Neural progenitor cell (in vitro differentiated cells): ENCODE data around the gene RIC3. TPM values are rescaled to one million over a fixed set of nuclear protein-coding genes. Genes with fewer than 3 reads are reported as not detected.

ENCODE experiments used
- DNase-seq: peaks from one replicate; pipeline ENCODE4 v3.0.0-alpha.2; 2016; ENCODE audit warnings: low spot score
- H2AFZ ChIP-seq: fragments of 200-600 bp; sonication (generic); replicated peaks from 2 replicates; pipeline ENCODE4 v1.6.1; 2016; ENCODE audit warnings: antibody characterized with exemption
- H3F3A ChIP-seq: fragments of 200-600 bp; sonication (generic); 2 replicates; pipeline ENCODE4 v1.6.1; 2016; ENCODE audit warnings: antibody characterized with exemption, low read depth
- H3K27ac ChIP-seq: fragments of 200-600 bp; sonication (generic); 2 replicates; pipeline ENCODE4 v1.5.1; 2016; ENCODE audit warnings: mild to moderate bottlenecking
- H3K27me3 ChIP-seq: fragments of 200-600 bp; sonication (generic); 2 replicates; pipeline ENCODE4 v1.6.1; 2016; ENCODE audit warnings: mild to moderate bottlenecking, moderate library complexity
- H3K36me3 ChIP-seq: fragments of 200-600 bp; sonication (generic); 2 replicates; pipeline ENCODE4 v1.5.1; 2016
- H3K4me1 ChIP-seq: fragments of 200-600 bp; sonication (generic); 2 replicates; pipeline ENCODE4 v1.6.1; 2016; ENCODE audit warnings: mixed run types
- H3K4me2 ChIP-seq: fragments of 200-600 bp; sonication (generic); 2 replicates; pipeline ENCODE4 v1.6.1; 2016
- H3K4me3 ChIP-seq: fragments of 200-600 bp; sonication (generic); 2 replicates; pipeline ENCODE4 v1.5.1; 2016
- H3K79me2 ChIP-seq: fragments of 200-600 bp; sonication (generic); 2 replicates; pipeline ENCODE4 v1.6.1; 2016; ENCODE audit warnings: low read depth
- H3K9ac ChIP-seq: fragments of 200-600 bp; sonication (generic); 2 replicates; pipeline ENCODE4 v1.6.1; 2016
- H3K9me3 ChIP-seq: fragments of 200-600 bp; sonication (generic); 2 replicates; pipeline ENCODE4 v1.5.1; 2016; ENCODE audit warnings: low read depth
- H4K20me1 ChIP-seq: fragments of 200-600 bp; sonication (generic); 2 replicates; pipeline ENCODE4 v1.6.1; 2016; ENCODE audit warnings: low read depth
- H3K27ac Mint-ChIP-seq: 3 replicates; pipeline ENCODE4 v1.8.0; 2021; ENCODE audit warnings: mixed read lengths
- H3K27me3 Mint-ChIP-seq: 2 replicates; pipeline ENCODE4 v1.8.0; 2022; ENCODE audit warnings: low read depth, mild to moderate bottlenecking, inconsistent platforms, moderate library complexity, mixed read lengths; ENCODE audit not compliant: insufficient read depth
- H3K36me3 Mint-ChIP-seq: 3 replicates; pipeline ENCODE4 v1.8.0; 2021; ENCODE audit warnings: mixed read lengths
- H3K4me1 Mint-ChIP-seq: 3 replicates; pipeline ENCODE4 v1.8.0; 2021; ENCODE audit warnings: mixed read lengths
- H3K4me3 Mint-ChIP-seq: 3 replicates; pipeline ENCODE4 v1.8.0; 2021; ENCODE audit warnings: mild to moderate bottlenecking, moderate library complexity, mixed read lengths
- H3K9me3 Mint-ChIP-seq: 3 replicates; pipeline ENCODE4 v1.8.0; 2020; ENCODE audit warnings: mixed read lengths
- CTCF ChIP-seq: fragments of 200-600 bp; sonication (generic); IDR thresholded peaks from 2 replicates; pipeline ENCODE4 v1.5.1; 2017; ENCODE audit warnings: antibody characterized with exemption, mild to moderate bottlenecking
- EZH2 ChIP-seq: fragments of 200-600 bp; sonication (generic); IDR thresholded peaks from 2 replicates; pipeline ENCODE4 v1.6.1; 2017; ENCODE audit warnings: antibody characterized with exemption, mild to moderate bottlenecking, moderate library complexity
- EZH2phosphoT487 ChIP-seq: fragments of 200-600 bp; sonication (generic); IDR thresholded peaks from 2 replicates; pipeline ENCODE4 v1.6.1; 2017; ENCODE audit warnings: antibody characterized with exemption
- total RNA-seq: library from RNA; depleted of rRNA; stranded (reverse); fragments of >200 nt; gene quantifications from 2 replicates; pipeline ENCODE4 v1.2.3, GENCODE V29; 2015; ENCODE audit warnings: low replicate concordance

RIC3 gene
- total RNA-seq, 1 donor from 2014 or later, result 33.7 TPM

GRCh38 chr11:8098361-8098760 lies 70.5 kb downstream of the RIC3 start:
- H3K27me3 ChIP-seq, result no peaks in the 10 kb centered on the region
- no peaks in the 10 kb centered on the region for H3K79me2 ChIP-seq
- Mint-ChIP-seq H3K27me3 (peaks cover 7% of the 10 kb centered on the region), H3K9me3 (no peaks in the 10 kb centered on the region), H3K36me3 (peaks cover 17% of the 10 kb centered on the region), H3K4me3 (no peak overlapping the region), H3K27ac (no peak overlapping the region), H3K4me1 (no peaks in the 10 kb centered on the region)
- H3K27ac ChIP-seq, result no peak overlapping the region
- no peak overlapping the region for H3K4me2 ChIP-seq
- H3K9ac ChIP-seq, result no peak overlapping the region
- H2AFZ ChIP-seq, result no peak overlapping the region
- no peak for DNase-seq
- H3K4me3 ChIP-seq, result no peak overlapping the region
- H4K20me1 ChIP-seq, result no peaks in the 10 kb centered on the region
- H3F3A ChIP-seq, result no peaks in the 10 kb centered on the region
- H3K9me3 ChIP-seq, result no peaks in the 10 kb centered on the region
- H3K4me1 ChIP-seq, result no peaks in the 10 kb centered on the region
- H3K36me3 ChIP-seq, result no peaks in the 10 kb centered on the region
- TF ChIP-seq EZH2 (no peak), CTCF (no peak), EZH2phosphoT487 (no peak)

DNA sequence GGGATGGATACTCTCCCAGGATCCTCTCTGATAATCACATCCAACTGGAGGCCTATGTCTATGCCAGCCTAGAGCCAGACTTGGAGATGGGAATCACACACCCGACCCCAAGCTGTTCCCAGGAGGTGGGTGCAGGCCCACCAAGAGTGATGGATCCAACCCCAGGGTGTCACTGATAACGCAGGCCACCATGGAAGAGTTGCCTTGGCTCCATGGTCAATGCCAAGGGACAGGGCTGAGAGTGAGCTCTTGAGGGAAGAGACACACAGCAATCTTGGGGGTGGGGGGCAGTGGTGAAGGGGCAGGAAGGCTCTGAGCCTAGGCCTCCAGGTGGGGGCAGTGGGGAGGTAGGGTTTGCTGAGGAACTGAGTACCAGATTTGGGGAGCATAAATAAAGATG lies 70.9 kb downstream of the RIC3 start:
- H3K4me3 ChIP-seq, result no peak overlapping the region

DNA sequence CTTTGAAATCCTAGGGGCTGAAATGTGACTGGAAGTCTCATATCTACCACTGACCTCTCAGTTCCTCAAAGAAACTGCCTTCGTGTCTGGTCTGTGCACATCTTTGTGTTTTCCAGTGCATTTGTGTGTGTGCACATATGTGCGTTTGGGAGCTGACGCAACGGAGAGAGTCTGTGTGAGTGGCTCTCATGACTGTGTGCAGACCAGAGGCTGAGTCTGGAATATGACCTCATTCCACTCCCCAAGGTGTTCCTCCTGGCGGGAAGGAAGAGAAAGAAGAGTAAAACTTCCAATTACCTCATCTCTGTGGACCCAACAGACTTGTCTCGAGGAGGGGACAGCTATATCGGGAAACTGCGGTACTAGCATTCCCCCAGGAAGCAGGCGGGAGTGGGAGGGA lies 71.4 kb downstream of the RIC3 start:
- no peak overlapping the region for H3K27ac ChIP-seq
- H3K79me2 ChIP-seq, result no peaks in the 10 kb centered on the region
- H3K27me3 Mint-ChIP-seq, result peaks cover 10% of the 10 kb centered on the region
- no peak overlapping the region for H3K4me3 ChIP-seq
- DNase-seq, result no peak
- no peak overlapping the region for H3K9ac ChIP-seq
- H3K27ac Mint-ChIP-seq, result no peak overlapping the region
- no peaks in the 10 kb centered on the region for H3F3A ChIP-seq
- H3K4me2 ChIP-seq, result no peak overlapping the region
- no peak for TF ChIP-seq EZH2phosphoT487
- TF ChIP-seq EZH2, result no peak
- no peak for TF ChIP-seq CTCF
- H3K4me1 ChIP-seq, result no peaks in the 10 kb centered on the region
- H3K9me3 ChIP-seq, result no peaks in the 10 kb centered on the region
- H3K4me1 Mint-ChIP-seq, result no peaks in the 10 kb centered on the region
- peaks cover 17% of the 10 kb centered on the region for H3K36me3 Mint-ChIP-seq
- no peaks in the 10 kb centered on the region for H3K27me3 ChIP-seq
- H2AFZ ChIP-seq, result no peak overlapping the region
- no peaks in the 10 kb centered on the region for H4K20me1 ChIP-seq
- no peaks in the 10 kb centered on the region for H3K9me3 Mint-ChIP-seq
- H3K36me3 ChIP-seq, result no peaks in the 10 kb centered on the region
- no peak overlapping the region for H3K4me3 Mint-ChIP-seq

More for the DNA sequence above, 70.9 kb downstream of the RIC3 start:
- H3K4me2 ChIP-seq, result no peak overlapping the region
- H3K9me3 Mint-ChIP-seq, result no peaks in the 10 kb centered on the region
- peaks cover 8% of the 10 kb centered on the region for H3K27me3 Mint-ChIP-seq
- H2AFZ ChIP-seq, result no peak overlapping the region
- H4K20me1 ChIP-seq, result no peaks in the 10 kb centered on the region
- H3K4me1 ChIP-seq, result no peaks in the 10 kb centered on the region
- no peak overlapping the region for H3K27ac ChIP-seq
- H3K27ac Mint-ChIP-seq, result no peak overlapping the region
- no peak overlapping the region for H3K4me3 Mint-ChIP-seq
- no peak overlapping the region for H3K9ac ChIP-seq
- TF ChIP-seq EZH2, result no peak
- no peaks in the 10 kb centered on the region for H3F3A ChIP-seq
- no peaks in the 10 kb centered on the region for H3K36me3 ChIP-seq
- H3K9me3 ChIP-seq, result no peaks in the 10 kb centered on the region
- no peak for DNase-seq
- H3K4me1 Mint-ChIP-seq, result no peaks in the 10 kb centered on the region
- no peaks in the 10 kb centered on the region for H3K79me2 ChIP-seq
- H3K36me3 Mint-ChIP-seq, result peaks cover 17% of the 10 kb centered on the region
- H3K27me3 ChIP-seq, result no peaks in the 10 kb centered on the region

DNA sequence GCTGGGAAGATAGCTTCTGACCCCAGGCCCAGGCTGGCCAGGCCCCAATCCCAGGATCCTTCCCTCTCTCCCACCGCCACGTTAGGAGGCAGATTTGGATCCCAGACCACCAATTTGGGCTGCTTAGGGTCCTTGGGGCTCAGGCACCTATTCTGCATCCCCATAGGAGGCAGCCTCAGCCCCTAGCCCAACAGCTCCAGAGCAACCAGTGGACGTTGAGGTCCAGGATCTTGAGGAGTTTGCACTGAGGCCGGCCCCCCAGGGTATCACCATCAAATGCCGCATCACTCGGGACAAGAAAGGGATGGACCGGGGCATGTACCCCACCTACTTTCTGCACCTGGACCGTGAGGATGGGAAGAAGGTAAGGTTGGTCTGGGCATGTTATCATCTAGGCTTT lies 71.8 kb downstream of the RIC3 start:
- no peak for DNase-seq
- H3K27me3 ChIP-seq, result no peaks in the 10 kb centered on the region
- no peak overlapping the region for H3K27ac ChIP-seq
- H3F3A ChIP-seq, result no peaks in the 10 kb centered on the region
- no peak overlapping the region for H3K4me3 ChIP-seq
- Mint-ChIP-seq H3K4me3 (no peak overlapping the region), H3K9me3 (no peaks in the 10 kb centered on the region), H3K27ac (no peak overlapping the region), H3K4me1 (no peaks in the 10 kb centered on the region), H3K27me3 (peaks cover 10% of the 10 kb centered on the region), H3K36me3 (peaks cover 17% of the 10 kb centered on the region)
- no peak overlapping the region for H3K4me2 ChIP-seq
- H3K36me3 ChIP-seq, result no peaks in the 10 kb centered on the region
- TF ChIP-seq EZH2phosphoT487 (no peak), EZH2 (no peak), CTCF (no peak)
- H2AFZ ChIP-seq, result no peak overlapping the region
- H3K4me1 ChIP-seq, result no peaks in the 10 kb centered on the region
- H3K79me2 ChIP-seq, result no peaks in the 10 kb centered on the region
- H4K20me1 ChIP-seq, result no peaks in the 10 kb centered on the region
- H3K9ac ChIP-seq, result no peak overlapping the region
- H3K9me3 ChIP-seq, result no peaks in the 10 kb centered on the region
